ENCODE results near the gene PLA2G12B.
A peak's percentile ranks its signal among the peaks of the same experiment; 100 is the strongest.

The PLA2G12B gene

GRCh38 chr10:72888151-72888638 is 66.4 kb downstream of the PLA2G12B start:
- DNase-seq, result no peak

- DNase-seq, result peak; percentile 37
These were observed 67.6 kb downstream of the PLA2G12B start for GRCh38 chr10:72887043-72887442.

- no peak for DNase-seq
These were observed 68.0 kb downstream of the PLA2G12B start for GRCh38 chr10:72886621-72887020.

GRCh38 chr10:72885953-72886352 is 68.7 kb downstream of the PLA2G12B start:
- no peak for DNase-seq
